Left lung (tissue), 10 donors: Measurements from ENCODE around the gene FCHSD2. TPM values are rescaled to one million over a fixed set of nuclear protein-coding genes. Genes with fewer than 3 reads are reported as not detected.

Experiments used
- ATAC-seq: fragments of 200-7000 bp; cut with Tn5 transposase; one replicate; pipeline ENCODE4 v1.9.1; 2020; ENCODE audit warnings: moderate library complexity
- DNase-seq, 4 donors: peaks; one replicate each; pipeline ENCODE4 v3.0.0-alpha.2; 2013 to 2020
- H3K27ac ChIP-seq, 2 donors: fragments of 200-600 bp; sonication (generic) in 1 of 2; one replicate each; pipeline versions ENCODE4 v1.5.0 to v1.8.0; 2020 to 2021
- H3K27me3 ChIP-seq, 2 donors: fragments of 200-600 bp; sonication (generic) in 1 of 2; one replicate each; pipeline versions ENCODE4 v1.5.0 to v1.8.0; 2020 to 2021
- H3K36me3 ChIP-seq, 2 donors: fragments of 200-600 bp; sonication (generic) in 1 of 2; one replicate each; pipeline versions ENCODE4 v1.5.0 to v1.8.0; 2020 to 2021
- H3K4me1 ChIP-seq, 2 donors: fragments of 200-600 bp; one replicate each; pipeline ENCODE4 v1.8.0; 2021
- H3K4me3 ChIP-seq, 2 donors: fragments of 200-600 bp; sonication (generic) in 1 of 2; one replicate each; pipeline versions ENCODE4 v1.5.0 to v1.8.0; 2020 to 2021; ENCODE audit warnings: mild to moderate bottlenecking in 1 of 2
- H3K9me3 ChIP-seq, 2 donors: fragments of 200-600 bp; sonication (generic) in 1 of 2; one replicate each; pipeline versions ENCODE4 v1.5.0 to v1.8.0; 2020 to 2021
- intact Hi-C, 2 donors: fragments of 100-400 bp; cut with DNase I; formaldehyde crosslinking; loops; one replicate each; pipeline versions ENCODE4 v1.11.2 to v1.14.2; 2022
- polyA plus RNA-seq, 6 donors: library from polyadenylated mRNA; unstranded; fragments of 120-200 nt; gene quantifications; one replicate each; pipeline ENCODE4 v1.2.1, GENCODE V29; 2013; ENCODE audit not compliant: insufficient read length in 6 of 6
- total RNA-seq, 2 donors: library from RNA; stranded (reverse); fragmentation: NEBNext Ultra II Directional; extraction: Animal tissue kit (Norgen Biotek cat#: 25700); gene quantifications; one replicate each; pipeline ENCODE4 v1.2.1, GENCODE V29; 2021
- TF ChIP-seq, protein P1 (sequence below), 2 donors: fragments of 200-600 bp; sonication (generic) in 1 of 2; IDR thresholded peaks; one replicate each; pipeline versions ENCODE4 v1.5.0 to v1.8.0; 2021; ENCODE audit warnings: antibody characterized with exemption in 2 of 2
- donor health status: DM: no; HTN: yes; CAD: no.
- donor health status: DM: no; HTN: no; CAD: no.

The FCHSD2 gene
- total and polyA plus RNA-seq, 8 donors = 46.2 to 58.2 (median 48.5) TPM

DNA sequence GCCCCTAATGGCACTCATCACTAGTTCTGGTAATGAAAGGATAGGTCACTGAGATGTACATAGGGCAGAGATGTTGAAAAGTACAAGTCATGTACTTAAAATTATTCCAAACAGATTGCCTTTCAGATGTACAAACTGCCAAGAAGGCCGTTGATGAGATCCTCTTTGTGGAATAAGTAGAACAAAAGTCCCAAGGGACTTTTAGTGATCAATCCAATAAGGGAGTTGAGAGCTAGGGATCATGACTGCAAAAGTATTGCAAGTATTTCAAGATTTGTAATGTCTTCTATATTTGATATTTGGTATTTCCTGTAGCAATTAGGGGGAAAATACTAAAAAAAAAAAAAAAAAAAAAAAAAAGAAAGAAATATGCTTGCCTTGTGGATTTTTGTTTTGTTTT, 245.7 kb downstream of the FCHSD2 start:
- no peak overlapping the region for H3K4me3 ChIP-seq
- TF ChIP-seq, protein P1, sequence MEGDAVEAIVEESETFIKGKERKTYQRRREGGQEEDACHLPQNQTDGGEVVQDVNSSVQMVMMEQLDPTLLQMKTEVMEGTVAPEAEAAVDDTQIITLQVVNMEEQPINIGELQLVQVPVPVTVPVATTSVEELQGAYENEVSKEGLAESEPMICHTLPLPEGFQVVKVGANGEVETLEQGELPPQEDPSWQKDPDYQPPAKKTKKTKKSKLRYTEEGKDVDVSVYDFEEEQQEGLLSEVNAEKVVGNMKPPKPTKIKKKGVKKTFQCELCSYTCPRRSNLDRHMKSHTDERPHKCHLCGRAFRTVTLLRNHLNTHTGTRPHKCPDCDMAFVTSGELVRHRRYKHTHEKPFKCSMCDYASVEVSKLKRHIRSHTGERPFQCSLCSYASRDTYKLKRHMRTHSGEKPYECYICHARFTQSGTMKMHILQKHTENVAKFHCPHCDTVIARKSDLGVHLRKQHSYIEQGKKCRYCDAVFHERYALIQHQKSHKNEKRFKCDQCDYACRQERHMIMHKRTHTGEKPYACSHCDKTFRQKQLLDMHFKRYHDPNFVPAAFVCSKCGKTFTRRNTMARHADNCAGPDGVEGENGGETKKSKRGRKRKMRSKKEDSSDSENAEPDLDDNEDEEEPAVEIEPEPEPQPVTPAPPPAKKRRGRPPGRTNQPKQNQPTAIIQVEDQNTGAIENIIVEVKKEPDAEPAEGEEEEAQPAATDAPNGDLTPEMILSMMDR (IDR thresholded peaks at IDR 0.05) = no peak
- ATAC-seq = no peak
- no peaks in the 10 kb centered on the region for H3K9me3 ChIP-seq
- H3K36me3 ChIP-seq = peaks cover 0 to 15% of the 10 kb centered on the region in 2 donors
- no peak overlapping the region for H3K27ac ChIP-seq
- no peaks in the 10 kb centered on the region for H3K4me1 ChIP-seq
- DNase-seq = no peak
- intact Hi-C loops = no loop called here
- H3K27me3 ChIP-seq = no peaks in the 10 kb centered on the region

- H3K27ac ChIP-seq = no peak overlapping the region
- H3K4me3 ChIP-seq = no peak overlapping the region
- ATAC-seq (no peak), DNase-seq (no peak)
- no peaks in the 10 kb centered on the region for H3K4me1 ChIP-seq
- H3K27me3 ChIP-seq = no peaks in the 10 kb centered on the region
- no peaks in the 10 kb centered on the region for H3K9me3 ChIP-seq
- TF ChIP-seq, protein P1 (IDR thresholded peaks at IDR 0.05) = no peak
- peaks cover 0 to 41% of the 10 kb centered on the region in 2 donors for H3K36me3 ChIP-seq
- intact Hi-C loops = no loop called here
Observed at GRCh38 chr11:72890881-72891280, 251.2 kb downstream of the FCHSD2 start.

DNA sequence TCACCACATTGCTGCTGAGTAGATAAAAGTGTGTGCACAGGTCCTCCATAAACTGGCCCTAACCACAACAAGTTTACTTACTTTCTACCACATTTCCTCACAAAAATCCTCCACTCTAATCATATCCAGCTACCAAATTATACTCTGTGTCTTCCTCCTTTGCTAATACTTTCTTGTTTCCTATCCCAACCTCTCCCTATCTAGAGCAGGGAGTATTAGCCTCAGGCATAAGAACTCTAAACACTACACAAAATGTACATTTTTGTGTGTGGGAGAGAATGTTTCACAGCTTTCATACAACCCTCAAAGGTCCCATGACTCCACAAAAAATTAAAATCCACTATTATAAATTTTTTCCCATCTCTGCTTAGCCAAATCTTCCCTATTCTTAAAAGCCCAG, 255.5 kb downstream of the FCHSD2 start:
- ATAC-seq = no peak

GRCh38 chr11:72885749-72886609, 256.1 kb downstream of the FCHSD2 start:
- Histone ChIP-seq H3K4me3 (no peak overlapping the region), H3K27ac (no peak overlapping the region), H3K9me3 (peaks cover 0 to 3% of the 10 kb centered on the region in 2 donors), H3K27me3 (no peaks in the 10 kb centered on the region), H3K4me1 (no peaks in the 10 kb centered on the region), H3K36me3 (peaks cover 0 to 67% of the 10 kb centered on the region in 2 donors)
- DNase-seq = no peak
- intact Hi-C loops = no loop called here
- TF ChIP-seq, protein P1 (IDR thresholded peaks at IDR 0.05) = no peak
- ATAC-seq = no peak

More for the DNA sequence above, 255.5 kb downstream of the FCHSD2 start:
- DNase-seq = no peak
- Histone ChIP-seq H3K36me3 (peaks cover 0 to 67% of the 10 kb centered on the region in 2 donors), H3K27ac (no peak overlapping the region), H3K9me3 (peaks cover 0 to under 1% of the 10 kb centered on the region in 2 donors), H3K4me3 (no peak overlapping the region), H3K4me1 (no peaks in the 10 kb centered on the region), H3K27me3 (no peaks in the 10 kb centered on the region)
- intact Hi-C loops = no loop called here
- TF ChIP-seq, protein P1 (IDR thresholded peaks at IDR 0.05) = no peak

- ATAC-seq = no peak
- Histone ChIP-seq H3K4me3 (no peak overlapping the region), H3K36me3 (no peaks in the 10 kb centered on the region), H3K27me3 (no peaks in the 10 kb centered on the region), H3K9me3 (no peaks in the 10 kb centered on the region), H3K27ac (no peak overlapping the region), H3K4me1 (no peaks in the 10 kb centered on the region)
- DNase-seq = no peak
- TF ChIP-seq, protein P1 (IDR thresholded peaks at IDR 0.05) = no peak
- intact Hi-C loops = no loop called here
Observed at GRCh38 chr11:72876147-72876546, 266.0 kb downstream of the FCHSD2 start.
